GM23338 (cell line): ENCODE measurements around the gene TOX2.

Source experiments
- CREB1 ChIP-seq: fragments of 250-450 bp; sonication (Bioruptor Pico); IDR thresholded peaks from 2 replicates; pipeline ENCODE4 v1.5.0; 2020; ENCODE audit warnings: low read depth, mild to moderate bottlenecking, moderate library complexity
- EZH2 ChIP-seq: fragments of 200-600 bp; sonication (generic); IDR thresholded peaks from one replicate; pipeline ENCODE4 v1.8.0; 2017; ENCODE audit warnings: antibody characterized with exemption, mild to moderate bottlenecking, low read depth; ENCODE audit not compliant: unreplicated experiment
- EZH2phosphoT487 ChIP-seq: fragments of 200-600 bp; sonication (generic); IDR thresholded peaks from one replicate; pipeline ENCODE4 v1.8.1; 2018; ENCODE audit warnings: antibody characterized with exemption; ENCODE audit not compliant: unreplicated experiment
- JUNB ChIP-seq: IDR thresholded peaks from one replicate; pipeline ENCODE4 v1.6.1; 2016; ENCODE audit warnings: antibody characterized with exemption; ENCODE audit not compliant: unreplicated experiment
- POLR2AphosphoS5 ChIP-seq: IDR thresholded peaks from 2 replicates; pipeline ENCODE4 v1.6.1; 2016; ENCODE audit warnings: antibody characterized with exemption, low read depth
- ZNF331 ChIP-seq: fragments of 250-450 bp; sonication (Bioruptor Pico); IDR thresholded peaks from 2 replicates; pipeline ENCODE4 v1.5.0; 2020; ENCODE audit warnings: low read depth, mild to moderate bottlenecking, moderate library complexity
- TF ChIP-seq, protein P1 (sequence below), 2 experiments: fragments of 200-600 bp in 1 of 2; sonication (generic) in 1 of 2; conservative IDR thresholded peaks; 2 replicates each; pipeline versions ENCODE4 v1.5.1 to v1.6.1; 2016 to 2017; ENCODE audit warnings: antibody characterized with exemption in 2 of 2, low read depth in 2 of 2, mild to moderate bottlenecking in 2 of 2, moderate library complexity in 1 of 2
- TF ChIP-seq, protein P2 (sequence below): IDR thresholded peaks from one replicate; pipeline ENCODE4 v1.6.1; 2018; ENCODE audit warnings: antibody characterized with exemption; ENCODE audit not compliant: unreplicated experiment
- TF ChIP-seq, protein P3 (sequence below): IDR thresholded peaks from 2 replicates; pipeline ENCODE4 v1.6.1; 2016; ENCODE audit warnings: antibody characterized with exemption

DNA sequence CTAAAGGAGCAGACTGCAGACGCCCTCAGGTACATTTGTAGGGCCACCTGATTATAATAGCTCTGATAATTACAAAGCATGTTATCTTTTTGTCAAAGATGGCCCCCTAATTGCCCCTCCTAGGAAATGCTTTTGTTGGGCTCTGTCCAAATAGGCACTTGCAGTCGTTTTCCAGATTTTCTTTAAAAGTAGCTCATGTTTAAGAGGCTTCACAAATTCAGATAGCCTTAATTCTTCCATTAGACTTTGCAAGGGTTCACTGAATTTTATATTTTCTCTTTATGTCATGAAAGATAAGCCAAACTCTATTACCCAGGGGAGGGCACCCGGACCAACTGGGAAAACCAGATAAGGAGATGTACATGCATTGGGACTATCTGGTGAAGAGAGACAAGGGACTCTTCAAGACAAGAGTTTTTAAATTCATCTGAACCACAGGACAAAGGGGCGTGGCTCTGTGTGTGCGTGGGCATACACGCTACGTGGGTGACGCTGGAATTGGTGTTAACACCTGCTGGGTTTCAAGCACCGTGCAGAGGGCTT lies 95.6 kb downstream of the TOX2 start:
- TF ChIP-seq, protein P1, sequence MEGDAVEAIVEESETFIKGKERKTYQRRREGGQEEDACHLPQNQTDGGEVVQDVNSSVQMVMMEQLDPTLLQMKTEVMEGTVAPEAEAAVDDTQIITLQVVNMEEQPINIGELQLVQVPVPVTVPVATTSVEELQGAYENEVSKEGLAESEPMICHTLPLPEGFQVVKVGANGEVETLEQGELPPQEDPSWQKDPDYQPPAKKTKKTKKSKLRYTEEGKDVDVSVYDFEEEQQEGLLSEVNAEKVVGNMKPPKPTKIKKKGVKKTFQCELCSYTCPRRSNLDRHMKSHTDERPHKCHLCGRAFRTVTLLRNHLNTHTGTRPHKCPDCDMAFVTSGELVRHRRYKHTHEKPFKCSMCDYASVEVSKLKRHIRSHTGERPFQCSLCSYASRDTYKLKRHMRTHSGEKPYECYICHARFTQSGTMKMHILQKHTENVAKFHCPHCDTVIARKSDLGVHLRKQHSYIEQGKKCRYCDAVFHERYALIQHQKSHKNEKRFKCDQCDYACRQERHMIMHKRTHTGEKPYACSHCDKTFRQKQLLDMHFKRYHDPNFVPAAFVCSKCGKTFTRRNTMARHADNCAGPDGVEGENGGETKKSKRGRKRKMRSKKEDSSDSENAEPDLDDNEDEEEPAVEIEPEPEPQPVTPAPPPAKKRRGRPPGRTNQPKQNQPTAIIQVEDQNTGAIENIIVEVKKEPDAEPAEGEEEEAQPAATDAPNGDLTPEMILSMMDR (conservative IDR thresholded peaks at IDR 0.05; ENCODE audit: low read depth in 2 of 2): no peak
- TF ChIP-seq, protein P2, sequence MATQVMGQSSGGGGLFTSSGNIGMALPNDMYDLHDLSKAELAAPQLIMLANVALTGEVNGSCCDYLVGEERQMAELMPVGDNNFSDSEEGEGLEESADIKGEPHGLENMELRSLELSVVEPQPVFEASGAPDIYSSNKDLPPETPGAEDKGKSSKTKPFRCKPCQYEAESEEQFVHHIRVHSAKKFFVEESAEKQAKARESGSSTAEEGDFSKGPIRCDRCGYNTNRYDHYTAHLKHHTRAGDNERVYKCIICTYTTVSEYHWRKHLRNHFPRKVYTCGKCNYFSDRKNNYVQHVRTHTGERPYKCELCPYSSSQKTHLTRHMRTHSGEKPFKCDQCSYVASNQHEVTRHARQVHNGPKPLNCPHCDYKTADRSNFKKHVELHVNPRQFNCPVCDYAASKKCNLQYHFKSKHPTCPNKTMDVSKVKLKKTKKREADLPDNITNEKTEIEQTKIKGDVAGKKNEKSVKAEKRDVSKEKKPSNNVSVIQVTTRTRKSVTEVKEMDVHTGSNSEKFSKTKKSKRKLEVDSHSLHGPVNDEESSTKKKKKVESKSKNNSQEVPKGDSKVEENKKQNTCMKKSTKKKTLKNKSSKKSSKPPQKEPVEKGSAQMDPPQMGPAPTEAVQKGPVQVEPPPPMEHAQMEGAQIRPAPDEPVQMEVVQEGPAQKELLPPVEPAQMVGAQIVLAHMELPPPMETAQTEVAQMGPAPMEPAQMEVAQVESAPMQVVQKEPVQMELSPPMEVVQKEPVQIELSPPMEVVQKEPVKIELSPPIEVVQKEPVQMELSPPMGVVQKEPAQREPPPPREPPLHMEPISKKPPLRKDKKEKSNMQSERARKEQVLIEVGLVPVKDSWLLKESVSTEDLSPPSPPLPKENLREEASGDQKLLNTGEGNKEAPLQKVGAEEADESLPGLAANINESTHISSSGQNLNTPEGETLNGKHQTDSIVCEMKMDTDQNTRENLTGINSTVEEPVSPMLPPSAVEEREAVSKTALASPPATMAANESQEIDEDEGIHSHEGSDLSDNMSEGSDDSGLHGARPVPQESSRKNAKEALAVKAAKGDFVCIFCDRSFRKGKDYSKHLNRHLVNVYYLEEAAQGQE: no peak
- TF ChIP-seq POLR2AphosphoS5 (no peak), EZH2phosphoT487 (no peak), JUNB (no peak), CREB1 (CRISPR knock-in tag) (no peak), EZH2 (no peak), ZNF331 (CRISPR knock-in tag) (no peak)
- TF ChIP-seq, protein P3, sequence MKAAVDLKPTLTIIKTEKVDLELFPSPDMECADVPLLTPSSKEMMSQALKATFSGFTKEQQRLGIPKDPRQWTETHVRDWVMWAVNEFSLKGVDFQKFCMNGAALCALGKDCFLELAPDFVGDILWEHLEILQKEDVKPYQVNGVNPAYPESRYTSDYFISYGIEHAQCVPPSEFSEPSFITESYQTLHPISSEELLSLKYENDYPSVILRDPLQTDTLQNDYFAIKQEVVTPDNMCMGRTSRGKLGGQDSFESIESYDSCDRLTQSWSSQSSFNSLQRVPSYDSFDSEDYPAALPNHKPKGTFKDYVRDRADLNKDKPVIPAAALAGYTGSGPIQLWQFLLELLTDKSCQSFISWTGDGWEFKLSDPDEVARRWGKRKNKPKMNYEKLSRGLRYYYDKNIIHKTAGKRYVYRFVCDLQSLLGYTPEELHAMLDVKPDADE: no peak
